ENCODE data around the gene KLHL15.

The KLHL15 gene

GRCh38 chrX:24012266-24012665, 14.7 kb downstream of the KLHL15 start:
- Histone ChIP-seq H3K9me3 (replicated peaks; ENCODE audit: low read length) (no peaks in the 10 kb centered on the region), H3K4me2 (ENCODE audit: low read length) (no peak overlapping the region), H3K9ac (ENCODE audit: low read depth, low read length) (no peak overlapping the region), H3K4me1 (ENCODE audit: control insufficient read depth, insufficient read depth, low read length) (peaks cover 5% of the 10 kb centered on the region), H3K36me3 (ENCODE audit: insufficient read depth, low read length) (no peaks in the 10 kb centered on the region), H3K27me3 (ENCODE audit: control insufficient read depth, insufficient read depth, low read length) (no peaks in the 10 kb centered on the region), H3K4me3 (ENCODE audit: low read length) (no peak overlapping the region)

GRCh38 chrX:24005867-24006266, 21.1 kb downstream of the KLHL15 start:
- Histone ChIP-seq H3K9me3 (replicated peaks; ENCODE audit: low read length) (no peaks in the 10 kb centered on the region), H3K4me2 (ENCODE audit: low read length) (no peak overlapping the region), H3K4me1 (ENCODE audit: control insufficient read depth, insufficient read depth, low read length) (peaks cover 5% of the 10 kb centered on the region), H3K9ac (ENCODE audit: low read depth, low read length) (no peak overlapping the region), H3K36me3 (ENCODE audit: insufficient read depth, low read length) (no peaks in the 10 kb centered on the region), H3K4me3 (ENCODE audit: low read length) (no peak overlapping the region), H3K27me3 (ENCODE audit: control insufficient read depth, insufficient read depth, low read length) (no peaks in the 10 kb centered on the region)

GRCh38 chrX:24005028-24005427, 22.0 kb downstream of the KLHL15 start:
- H3K4me2 ChIP-seq (ENCODE audit: low read length) = no peak overlapping the region
- peaks cover 5% of the 10 kb centered on the region for H3K4me1 ChIP-seq (ENCODE audit: control insufficient read depth, insufficient read depth, low read length)

GRCh38 chrX:24002792-24003191, 24.2 kb downstream of the KLHL15 start:
- no peak overlapping the region for H3K9ac ChIP-seq (ENCODE audit: low read depth, low read length)
- H3K9me3 ChIP-seq (replicated peaks; ENCODE audit: low read length) = no peaks in the 10 kb centered on the region

More at GRCh38 chrX:24005028-24005427, 22.0 kb downstream of the KLHL15 start:
- Histone ChIP-seq H3K9ac (ENCODE audit: low read depth, low read length) (no peak overlapping the region), H3K4me3 (ENCODE audit: low read length) (no peak overlapping the region), H3K9me3 (replicated peaks; ENCODE audit: low read length) (no peaks in the 10 kb centered on the region), H3K36me3 (ENCODE audit: insufficient read depth, low read length) (no peaks in the 10 kb centered on the region), H3K27me3 (ENCODE audit: control insufficient read depth, insufficient read depth, low read length) (no peaks in the 10 kb centered on the region)

GRCh38 chrX:24002167-24002566, 24.8 kb downstream of the KLHL15 start:
- H3K9ac ChIP-seq (ENCODE audit: low read depth, low read length) = no peak overlapping the region
- no peaks in the 10 kb centered on the region for H3K36me3 ChIP-seq (ENCODE audit: insufficient read depth, low read length)
- no peak overlapping the region for H3K4me3 ChIP-seq (ENCODE audit: low read length)
- no peaks in the 10 kb centered on the region for H3K4me1 ChIP-seq (ENCODE audit: control insufficient read depth, insufficient read depth, low read length)
- no peak overlapping the region for H3K4me2 ChIP-seq (ENCODE audit: low read length)
- H3K9me3 ChIP-seq (replicated peaks; ENCODE audit: low read length) = no peaks in the 10 kb centered on the region
- H3K27me3 ChIP-seq (ENCODE audit: control insufficient read depth, insufficient read depth, low read length) = peaks cover 3% of the 10 kb centered on the region

More at GRCh38 chrX:24002792-24003191, 24.2 kb downstream of the KLHL15 start:
- Histone ChIP-seq H3K4me2 (ENCODE audit: low read length) (no peak overlapping the region), H3K36me3 (ENCODE audit: insufficient read depth, low read length) (no peaks in the 10 kb centered on the region), H3K4me1 (ENCODE audit: control insufficient read depth, insufficient read depth, low read length) (no peaks in the 10 kb centered on the region), H3K27me3 (ENCODE audit: control insufficient read depth, insufficient read depth, low read length) (peaks cover 3% of the 10 kb centered on the region), H3K4me3 (ENCODE audit: low read length) (no peak overlapping the region)

- no peaks in the 10 kb centered on the region for H3K4me1 ChIP-seq (ENCODE audit: control insufficient read depth, insufficient read depth, low read length)
- H3K36me3 ChIP-seq (ENCODE audit: insufficient read depth, low read length) = no peaks in the 10 kb centered on the region
- no peak overlapping the region for H3K4me3 ChIP-seq (ENCODE audit: low read length)
- no peak overlapping the region for H3K4me2 ChIP-seq (ENCODE audit: low read length)
- no peak overlapping the region for H3K9ac ChIP-seq (ENCODE audit: low read depth, low read length)
- no peaks in the 10 kb centered on the region for H3K9me3 ChIP-seq (replicated peaks; ENCODE audit: low read length)
- peaks cover 3% of the 10 kb centered on the region for H3K27me3 ChIP-seq (ENCODE audit: control insufficient read depth, insufficient read depth, low read length)
Measured at GRCh38 chrX:23999671-24000070, 27.3 kb downstream of the KLHL15 start.

- Histone ChIP-seq H3K4me3 (ENCODE audit: low read length) (no peak overlapping the region), H3K36me3 (ENCODE audit: insufficient read depth, low read length) (peaks cover 6% of the 10 kb centered on the region), H3K9ac (ENCODE audit: low read depth, low read length) (no peak overlapping the region), H3K27me3 (ENCODE audit: control insufficient read depth, insufficient read depth, low read length) (no peaks in the 10 kb centered on the region), H3K4me1 (ENCODE audit: control insufficient read depth, insufficient read depth, low read length) (peaks cover 5% of the 10 kb centered on the region), H3K9me3 (replicated peaks; ENCODE audit: low read length) (no peaks in the 10 kb centered on the region), H3K4me2 (ENCODE audit: low read length) (no peak overlapping the region)
Measured at GRCh38 chrX:23993012-23993633, 33.9 kb downstream of the KLHL15 start.

- Histone ChIP-seq H3K9me3 (replicated peaks; ENCODE audit: low read length) (no peaks in the 10 kb centered on the region), H3K4me1 (ENCODE audit: control insufficient read depth, insufficient read depth, low read length) (peaks cover 5% of the 10 kb centered on the region), H3K4me2 (ENCODE audit: low read length) (no peak overlapping the region), H3K4me3 (ENCODE audit: low read length) (no peak overlapping the region), H3K36me3 (ENCODE audit: insufficient read depth, low read length) (peaks cover 10% of the 10 kb centered on the region), H3K27me3 (ENCODE audit: control insufficient read depth, insufficient read depth, low read length) (no peaks in the 10 kb centered on the region), H3K9ac (ENCODE audit: low read depth, low read length) (no peak overlapping the region)
Measured at GRCh38 chrX:23992431-23992830, 34.6 kb downstream of the KLHL15 start.

GRCh38 chrX:23990455-23990854, 36.5 kb downstream of the KLHL15 start:
- Histone ChIP-seq H3K4me3 (ENCODE audit: low read length) (no peak overlapping the region), H3K9me3 (replicated peaks; ENCODE audit: low read length) (no peaks in the 10 kb centered on the region), H3K9ac (ENCODE audit: low read depth, low read length) (no peak overlapping the region), H3K4me2 (ENCODE audit: low read length) (no peak overlapping the region), H3K36me3 (ENCODE audit: insufficient read depth, low read length) (peaks cover 10% of the 10 kb centered on the region), H3K4me1 (ENCODE audit: control insufficient read depth, insufficient read depth, low read length) (peaks cover 5% of the 10 kb centered on the region), H3K27me3 (ENCODE audit: control insufficient read depth, insufficient read depth, low read length) (no peaks in the 10 kb centered on the region)

- Histone ChIP-seq H3K4me3 (ENCODE audit: low read length) (no peak overlapping the region), H3K9ac (ENCODE audit: low read depth, low read length) (no peak overlapping the region), H3K36me3 (ENCODE audit: insufficient read depth, low read length) (peaks cover 10% of the 10 kb centered on the region), H3K9me3 (replicated peaks; ENCODE audit: low read length) (no peaks in the 10 kb centered on the region), H3K4me2 (ENCODE audit: low read length) (no peak overlapping the region), H3K4me1 (ENCODE audit: control insufficient read depth, insufficient read depth, low read length) (peaks cover 5% of the 10 kb centered on the region), H3K27me3 (ENCODE audit: control insufficient read depth, insufficient read depth, low read length) (no peaks in the 10 kb centered on the region)
Measured at GRCh38 chrX:23989689-23990088, 37.3 kb downstream of the KLHL15 start.

GRCh38 chrX:23982891-23983290, 44.1 kb downstream of the KLHL15 start:
- no peak overlapping the region for H3K4me3 ChIP-seq (ENCODE audit: low read length)
- H3K9ac ChIP-seq (ENCODE audit: low read depth, low read length) = no peak overlapping the region
- no peak overlapping the region for H3K4me2 ChIP-seq (ENCODE audit: low read length)
- no peaks in the 10 kb centered on the region for H3K27me3 ChIP-seq (ENCODE audit: control insufficient read depth, insufficient read depth, low read length)
- H3K36me3 ChIP-seq (ENCODE audit: insufficient read depth, low read length) = peaks cover 2% of the 10 kb centered on the region
- H3K9me3 ChIP-seq (replicated peaks; ENCODE audit: low read length) = no peaks in the 10 kb centered on the region
- no peaks in the 10 kb centered on the region for H3K4me1 ChIP-seq (ENCODE audit: control insufficient read depth, insufficient read depth, low read length)

- Histone ChIP-seq H3K4me3 (ENCODE audit: low read length) (no peak overlapping the region), H3K4me2 (ENCODE audit: low read length) (no peak overlapping the region), H3K27me3 (ENCODE audit: control insufficient read depth, insufficient read depth, low read length) (no peaks in the 10 kb centered on the region), H3K9ac (ENCODE audit: low read depth, low read length) (no peak overlapping the region), H3K4me1 (ENCODE audit: control insufficient read depth, insufficient read depth, low read length) (no peaks in the 10 kb centered on the region), H3K9me3 (replicated peaks; ENCODE audit: low read length) (no peaks in the 10 kb centered on the region), H3K36me3 (ENCODE audit: insufficient read depth, low read length) (no peaks in the 10 kb centered on the region)
Measured at GRCh38 chrX:23981711-23982110, 45.3 kb downstream of the KLHL15 start.

Data from skeletal muscle satellite cell (primary cell).